ENCODE data around the gene ARAP1.

DNA sequence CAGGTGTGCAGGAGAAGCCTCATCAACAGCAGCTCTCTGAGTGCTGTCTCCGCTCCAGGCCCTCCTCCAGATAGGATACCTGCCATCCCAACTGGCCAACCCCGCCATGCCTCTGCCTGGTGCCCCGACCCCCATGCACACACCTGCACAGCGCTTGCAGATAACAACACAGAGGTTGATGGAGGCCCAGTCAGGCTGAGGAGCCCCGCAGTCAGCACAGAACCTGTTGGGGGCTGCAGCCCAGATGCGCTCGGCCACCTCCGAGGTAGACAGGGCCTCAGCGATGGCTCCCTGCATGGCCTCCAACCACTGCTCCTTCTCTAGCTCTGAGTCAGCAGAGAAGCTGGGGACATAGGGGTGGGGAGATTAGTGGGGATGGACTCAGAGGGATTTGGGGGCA is 45.2 kb downstream of the ARAP1 start:
- TF ChIP-seq, protein P1, sequence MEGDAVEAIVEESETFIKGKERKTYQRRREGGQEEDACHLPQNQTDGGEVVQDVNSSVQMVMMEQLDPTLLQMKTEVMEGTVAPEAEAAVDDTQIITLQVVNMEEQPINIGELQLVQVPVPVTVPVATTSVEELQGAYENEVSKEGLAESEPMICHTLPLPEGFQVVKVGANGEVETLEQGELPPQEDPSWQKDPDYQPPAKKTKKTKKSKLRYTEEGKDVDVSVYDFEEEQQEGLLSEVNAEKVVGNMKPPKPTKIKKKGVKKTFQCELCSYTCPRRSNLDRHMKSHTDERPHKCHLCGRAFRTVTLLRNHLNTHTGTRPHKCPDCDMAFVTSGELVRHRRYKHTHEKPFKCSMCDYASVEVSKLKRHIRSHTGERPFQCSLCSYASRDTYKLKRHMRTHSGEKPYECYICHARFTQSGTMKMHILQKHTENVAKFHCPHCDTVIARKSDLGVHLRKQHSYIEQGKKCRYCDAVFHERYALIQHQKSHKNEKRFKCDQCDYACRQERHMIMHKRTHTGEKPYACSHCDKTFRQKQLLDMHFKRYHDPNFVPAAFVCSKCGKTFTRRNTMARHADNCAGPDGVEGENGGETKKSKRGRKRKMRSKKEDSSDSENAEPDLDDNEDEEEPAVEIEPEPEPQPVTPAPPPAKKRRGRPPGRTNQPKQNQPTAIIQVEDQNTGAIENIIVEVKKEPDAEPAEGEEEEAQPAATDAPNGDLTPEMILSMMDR (IDR thresholded peaks at IDR 0.05) = no peak
- no peak for TF ChIP-seq POLR2A (IDR thresholded peaks at IDR 0.05)

Measured in Peyer's patch (tissue), 4 donors.